GM18873 (cell line): ENCODE results near the gene RNF8.
"Not testable (repeated sequence)": the region's sequence is repeated elsewhere in the genome, so short reads cannot be mapped to it uniquely, and the experiment has no call there.

Experiments
- ATAC-seq: cut with Tn5 transposase; IDR thresholded peaks from one replicate; pipeline ENCODE4 v1.9.1; 2021; ENCODE audit warnings: mild to moderate bottlenecking, moderate library complexity, moderate number of reproducible peaks; ENCODE audit not compliant: unreplicated experiment, low FRiP score

Gene RNF8

GRCh38 chr6:37353761-37354525 is at the start of gene RNF8:
RNF8 (plus strand) TSS chr6:37353983; CDS start chr6:37354165, 182 bp downstream.
- peak; percentile 78 for ATAC-seq

GRCh38 chr6:37304766-37305165 is 49.0 kb upstream of the RNF8 start:
- no peak for ATAC-seq

GRCh38 chr6:37305841-37306425 is 47.9 kb upstream of the RNF8 start:
- ATAC-seq, result no peak

- ATAC-seq, result no peak
These were observed 47.1 kb upstream of the RNF8 start for GRCh38 chr6:37306624-37307222.

- ATAC-seq, result not testable (repeated sequence)
These were observed 46.3 kb upstream of the RNF8 start for GRCh38 chr6:37307484-37307883.

- no peak for ATAC-seq
These were observed 45.5 kb upstream of the RNF8 start for GRCh38 chr6:37308069-37308815.

GRCh38 chr6:37309046-37309445 is 44.7 kb upstream of the RNF8 start:
- ATAC-seq, result no peak

GRCh38 chr6:37309692-37310091 is 44.1 kb upstream of the RNF8 start:
- no peak for ATAC-seq

- no peak for ATAC-seq
These were observed 42.8 kb upstream of the RNF8 start for GRCh38 chr6:37310966-37311365.

GRCh38 chr6:37311741-37312473 is 41.9 kb upstream of the RNF8 start:
- ATAC-seq, result no peak

GRCh38 chr6:37313723-37314486 is 39.9 kb upstream of the RNF8 start:
- ATAC-seq, result no peak

- no peak for ATAC-seq
These were observed 39.2 kb upstream of the RNF8 start for GRCh38 chr6:37314487-37315156.

- ATAC-seq, result no peak
These were observed 38.6 kb upstream of the RNF8 start for GRCh38 chr6:37315157-37315515.

- no peak for ATAC-seq
These were observed 37.7 kb upstream of the RNF8 start for GRCh38 chr6:37316071-37316470.

GRCh38 chr6:37317312-37318038 is 36.3 kb upstream of the RNF8 start:
- no peak for ATAC-seq

GRCh38 chr6:37319156-37319555 is 34.6 kb upstream of the RNF8 start:
- no peak for ATAC-seq

GRCh38 chr6:37319856-37320480 is 33.8 kb upstream of the RNF8 start:
- ATAC-seq, result no peak

- ATAC-seq, result no peak
These were observed 33.1 kb upstream of the RNF8 start for GRCh38 chr6:37320646-37321045.
